ENCODE data around the gene ZMIZ1.

- TF ChIP-seq CTCF (IDR thresholded peaks at IDR 0.05): no peak
- TF ChIP-seq POLR2AphosphoS5 (IDR thresholded peaks at IDR 0.05; ENCODE audit: low read depth, low read length): no peak
- TF ChIP-seq SIN3A (IDR thresholded peaks at IDR 0.05; ENCODE audit: borderline replicate concordance, insufficient read depth, low read depth, low read length): no peak
- TF ChIP-seq TCF7L2 (IDR thresholded peaks at IDR 0.05; ENCODE audit: low read depth, low read length): no peak
Measured at GRCh38 chr10:79103129-79103528, 34.4 kb downstream of the ZMIZ1 start.
